MG63 (cell line): ENCODE measurements around the gene HLA-DRB1. TPM values are rescaled to one million over a fixed set of nuclear protein-coding genes. Genes with fewer than 3 reads are reported as not detected.
"Not testable (repeated sequence)": the region's sequence is repeated elsewhere in the genome, so short reads cannot be mapped to it uniquely, and the experiment has no call there.

ENCODE experiments used
- DNase-seq: peaks from one replicate; pipeline ENCODE4 v3.0.0-alpha.2; 2020
- H3K27me3 ChIP-seq: fragments of 250-450 bp; sonication (Bioruptor Pico); 2 replicates; pipeline ENCODE4 v1.5.1; 2020; ENCODE audit warnings: mild to moderate bottlenecking, moderate library complexity
- H3K36me3 ChIP-seq: fragments of 250-450 bp; sonication (Bioruptor Pico); 2 replicates; pipeline ENCODE4 v1.5.1; 2020; ENCODE audit warnings: mild to moderate bottlenecking, moderate library complexity
- H3K4me3 ChIP-seq: fragments of 250-450 bp; sonication (Bioruptor Pico); 2 replicates; pipeline ENCODE4 v1.5.1; 2020; ENCODE audit warnings: mild to moderate bottlenecking, moderate library complexity
- H3K9me3 ChIP-seq: fragments of 250-450 bp; sonication (Bioruptor Pico); 2 replicates; pipeline ENCODE4 v1.5.1; 2020; ENCODE audit warnings: mild to moderate bottlenecking, moderate library complexity
- total RNA-seq: library from RNA; depleted of rRNA; stranded (reverse); fragments of >200 nt; shearing (Covaris generic); gene quantifications from 2 replicates; pipeline ENCODE4 v1.2.3, GENCODE V29; 2014; ENCODE audit warnings: low replicate concordance

The HLA-DRB1 gene
- total RNA-seq, 1 experiment from 2014 or later, result not detected

GRCh38 chr6:32614366-32615081 lies 24.9 kb upstream of the HLA-DRB1 start:
- no peaks in the 10 kb centered on the region for H3K9me3 ChIP-seq
- no peaks in the 10 kb centered on the region for H3K36me3 ChIP-seq
- no peak for DNase-seq
- H3K4me3 ChIP-seq, result no peak overlapping the region
- no peaks in the 10 kb centered on the region for H3K27me3 ChIP-seq

- H3K4me3 ChIP-seq, result no peak overlapping the region
- H3K9me3 ChIP-seq, result no peaks in the 10 kb centered on the region
These were observed 23.8 kb upstream of the HLA-DRB1 start for GRCh38 chr6:32613475-32613874.

GRCh38 chr6:32610682-32611296 lies 21.1 kb upstream of the HLA-DRB1 start:
- H3K4me3 ChIP-seq, result no peak overlapping the region
- H3K9me3 ChIP-seq, result no peaks in the 10 kb centered on the region
- DNase-seq, result no peak
- no peaks in the 10 kb centered on the region for H3K27me3 ChIP-seq
- H3K36me3 ChIP-seq, result no peaks in the 10 kb centered on the region

More at GRCh38 chr6:32613475-32613874, 23.8 kb upstream of the HLA-DRB1 start:
- no peaks in the 10 kb centered on the region for H3K27me3 ChIP-seq
- H3K36me3 ChIP-seq, result no peaks in the 10 kb centered on the region
- no peak for DNase-seq

GRCh38 chr6:32609731-32610640 lies 20.3 kb upstream of the HLA-DRB1 start:
- no peak for DNase-seq
- Histone ChIP-seq H3K36me3 (no peaks in the 10 kb centered on the region), H3K4me3 (no peak overlapping the region), H3K9me3 (no peaks in the 10 kb centered on the region), H3K27me3 (no peaks in the 10 kb centered on the region)

- H3K27me3 ChIP-seq, result no peaks in the 10 kb centered on the region
- H3K4me3 ChIP-seq, result no peak overlapping the region
- no peak for DNase-seq
- H3K36me3 ChIP-seq, result no peaks in the 10 kb centered on the region
- H3K9me3 ChIP-seq, result no peaks in the 10 kb centered on the region
These were observed 19.7 kb upstream of the HLA-DRB1 start for GRCh38 chr6:32609391-32609730.

GRCh38 chr6:32608362-32608761 lies 18.7 kb upstream of the HLA-DRB1 start:
- Histone ChIP-seq H3K9me3 (no peaks in the 10 kb centered on the region), H3K4me3 (no peak overlapping the region), H3K36me3 (no peaks in the 10 kb centered on the region), H3K27me3 (no peaks in the 10 kb centered on the region)
- DNase-seq, result no peak

- no peaks in the 10 kb centered on the region for H3K36me3 ChIP-seq
- H3K9me3 ChIP-seq, result no peaks in the 10 kb centered on the region
- no peaks in the 10 kb centered on the region for H3K27me3 ChIP-seq
- DNase-seq, result no peak
- no peak overlapping the region for H3K4me3 ChIP-seq
These were observed 18.3 kb upstream of the HLA-DRB1 start for GRCh38 chr6:32607988-32608298.

- Histone ChIP-seq H3K36me3 (no peaks in the 10 kb centered on the region), H3K27me3 (no peaks in the 10 kb centered on the region), H3K4me3 (no peak overlapping the region), H3K9me3 (no peaks in the 10 kb centered on the region)
- DNase-seq, result no peak
These were observed 17.8 kb upstream of the HLA-DRB1 start for GRCh38 chr6:32607263-32607987.

- Histone ChIP-seq H3K36me3 (no peaks in the 10 kb centered on the region), H3K4me3 (no peak overlapping the region)
- DNase-seq, result no peak
These were observed 14.8 kb upstream of the HLA-DRB1 start for GRCh38 chr6:32604434-32604877.

GRCh38 chr6:32603888-32604287 lies 14.2 kb upstream of the HLA-DRB1 start:
- no peak overlapping the region for H3K4me3 ChIP-seq
- H3K27me3 ChIP-seq, result no peaks in the 10 kb centered on the region
- no peaks in the 10 kb centered on the region for H3K36me3 ChIP-seq
- DNase-seq, result no peak
- H3K9me3 ChIP-seq, result no peaks in the 10 kb centered on the region

More at GRCh38 chr6:32604434-32604877, 14.8 kb upstream of the HLA-DRB1 start:
- H3K27me3 ChIP-seq, result no peaks in the 10 kb centered on the region
- no peaks in the 10 kb centered on the region for H3K9me3 ChIP-seq

- no peaks in the 10 kb centered on the region for H3K9me3 ChIP-seq
- DNase-seq, result no peak
- no peaks in the 10 kb centered on the region for H3K36me3 ChIP-seq
- no peak overlapping the region for H3K4me3 ChIP-seq
- no peaks in the 10 kb centered on the region for H3K27me3 ChIP-seq
These were observed 13.6 kb upstream of the HLA-DRB1 start for GRCh38 chr6:32603222-32603621.

- no peak for DNase-seq
- Histone ChIP-seq H3K27me3 (no peaks in the 10 kb centered on the region), H3K4me3 (no peak overlapping the region), H3K9me3 (no peaks in the 10 kb centered on the region), H3K36me3 (no peaks in the 10 kb centered on the region)
These were observed 12.7 kb upstream of the HLA-DRB1 start for GRCh38 chr6:32602383-32602782.

GRCh38 chr6:32597024-32597423 lies 7.4 kb upstream of the HLA-DRB1 start:
- H3K9me3 ChIP-seq, result no peaks in the 10 kb centered on the region
- no peak overlapping the region for H3K4me3 ChIP-seq
- H3K36me3 ChIP-seq, result no peaks in the 10 kb centered on the region
- H3K27me3 ChIP-seq, result no peaks in the 10 kb centered on the region
- DNase-seq, result no peak

GRCh38 chr6:32590713-32591112 lies 1.1 kb upstream of the HLA-DRB1 start:
- H3K36me3 ChIP-seq, H3K4me3 ChIP-seq, H3K27me3 ChIP-seq, DNase-seq, H3K9me3 ChIP-seq: not testable (repeated sequence)

- Histone ChIP-seq H3K36me3 (no peaks in the 10 kb centered on the region), H3K4me3 (no peak overlapping the region), H3K9me3 (no peaks in the 10 kb centered on the region), H3K27me3 (no peaks in the 10 kb centered on the region)
- no peak for DNase-seq
These were observed 1.5 kb downstream of the HLA-DRB1 start for GRCh38 chr6:32588156-32588555.

GRCh38 chr6:32583527-32583898 lies 6.1 kb downstream of the HLA-DRB1 start:
- Histone ChIP-seq H3K36me3 (no peaks in the 10 kb centered on the region), H3K9me3 (no peaks in the 10 kb centered on the region), H3K27me3 (no peaks in the 10 kb centered on the region), H3K4me3 (no peak overlapping the region)
- DNase-seq, result no peak
